Measurements from ENCODE around the gene CYLD.

Gene CYLD

GRCh38 chr16:50841081-50841886, 99.4 kb downstream of the CYLD start:
- H3K9ac ChIP-seq (ENCODE audit: low read depth, low read length): no peak overlapping the region
- H3K27me3 ChIP-seq (ENCODE audit: control insufficient read depth, insufficient read depth, low read length): peaks cover 12% of the 10 kb centered on the region
- no peaks in the 10 kb centered on the region for H3K36me3 ChIP-seq (ENCODE audit: insufficient read depth, low read length)
- H3K4me1 ChIP-seq (ENCODE audit: control insufficient read depth, insufficient read depth, low read length): no peaks in the 10 kb centered on the region
- H3K4me2 ChIP-seq (ENCODE audit: low read length): no peak overlapping the region
- H3K9me3 ChIP-seq (replicated peaks; ENCODE audit: low read length): no peaks in the 10 kb centered on the region
- H3K4me3 ChIP-seq (ENCODE audit: low read length): no peak overlapping the region

GRCh38 chr16:50842013-50842505, 100.2 kb downstream of the CYLD start:
- no peak overlapping the region for H3K4me3 ChIP-seq (ENCODE audit: low read length)
- no peaks in the 10 kb centered on the region for H3K9me3 ChIP-seq (replicated peaks; ENCODE audit: low read length)
- no peak overlapping the region for H3K4me2 ChIP-seq (ENCODE audit: low read length)
- H3K9ac ChIP-seq (ENCODE audit: low read depth, low read length): no peak overlapping the region
- H3K4me1 ChIP-seq (ENCODE audit: control insufficient read depth, insufficient read depth, low read length): no peaks in the 10 kb centered on the region
- H3K27me3 ChIP-seq (ENCODE audit: control insufficient read depth, insufficient read depth, low read length): peaks cover 11% of the 10 kb centered on the region
- H3K36me3 ChIP-seq (ENCODE audit: insufficient read depth, low read length): no peaks in the 10 kb centered on the region

GRCh38 chr16:50842589-50842988, 100.7 kb downstream of the CYLD start:
- Histone ChIP-seq H3K4me2 (ENCODE audit: low read length) (no peak overlapping the region), H3K27me3 (ENCODE audit: control insufficient read depth, insufficient read depth, low read length) (peaks cover 11% of the 10 kb centered on the region), H3K9ac (ENCODE audit: low read depth, low read length) (no peak overlapping the region), H3K4me3 (ENCODE audit: low read length) (no peak overlapping the region), H3K9me3 (replicated peaks; ENCODE audit: low read length) (no peaks in the 10 kb centered on the region), H3K4me1 (ENCODE audit: control insufficient read depth, insufficient read depth, low read length) (no peaks in the 10 kb centered on the region), H3K36me3 (ENCODE audit: insufficient read depth, low read length) (no peaks in the 10 kb centered on the region)

GRCh38 chr16:50844840-50845239, 103.0 kb downstream of the CYLD start:
- H3K9ac ChIP-seq (ENCODE audit: low read depth, low read length): no peak overlapping the region
- no peak overlapping the region for H3K4me2 ChIP-seq (ENCODE audit: low read length)
- H3K27me3 ChIP-seq (ENCODE audit: control insufficient read depth, insufficient read depth, low read length): peaks cover 11% of the 10 kb centered on the region
- H3K9me3 ChIP-seq (replicated peaks; ENCODE audit: low read length): no peaks in the 10 kb centered on the region
- H3K4me3 ChIP-seq (ENCODE audit: low read length): no peak overlapping the region
- no peaks in the 10 kb centered on the region for H3K4me1 ChIP-seq (ENCODE audit: control insufficient read depth, insufficient read depth, low read length)
- no peaks in the 10 kb centered on the region for H3K36me3 ChIP-seq (ENCODE audit: insufficient read depth, low read length)

- Histone ChIP-seq H3K27me3 (ENCODE audit: control insufficient read depth, insufficient read depth, low read length) (peaks cover 11% of the 10 kb centered on the region), H3K4me3 (ENCODE audit: low read length) (no peak overlapping the region), H3K4me1 (ENCODE audit: control insufficient read depth, insufficient read depth, low read length) (no peaks in the 10 kb centered on the region), H3K36me3 (ENCODE audit: insufficient read depth, low read length) (no peaks in the 10 kb centered on the region), H3K4me2 (ENCODE audit: low read length) (no peak overlapping the region), H3K9ac (ENCODE audit: low read depth, low read length) (no peak overlapping the region), H3K9me3 (replicated peaks; ENCODE audit: low read length) (no peaks in the 10 kb centered on the region)
Observed at GRCh38 chr16:50845296-50845695, 103.4 kb downstream of the CYLD start.

GRCh38 chr16:50846511-50846910, 104.6 kb downstream of the CYLD start:
- Histone ChIP-seq H3K36me3 (ENCODE audit: insufficient read depth, low read length) (no peaks in the 10 kb centered on the region), H3K27me3 (ENCODE audit: control insufficient read depth, insufficient read depth, low read length) (peaks cover 5% of the 10 kb centered on the region), H3K4me3 (ENCODE audit: low read length) (no peak overlapping the region), H3K4me1 (ENCODE audit: control insufficient read depth, insufficient read depth, low read length) (no peaks in the 10 kb centered on the region), H3K9me3 (replicated peaks; ENCODE audit: low read length) (no peaks in the 10 kb centered on the region), H3K4me2 (ENCODE audit: low read length) (no peak overlapping the region), H3K9ac (ENCODE audit: low read depth, low read length) (no peak overlapping the region)

GRCh38 chr16:50847166-50847565, 105.3 kb downstream of the CYLD start:
- Histone ChIP-seq H3K36me3 (ENCODE audit: insufficient read depth, low read length) (no peaks in the 10 kb centered on the region), H3K4me1 (ENCODE audit: control insufficient read depth, insufficient read depth, low read length) (no peaks in the 10 kb centered on the region), H3K9ac (ENCODE audit: low read depth, low read length) (no peak overlapping the region), H3K4me2 (ENCODE audit: low read length) (no peak overlapping the region), H3K4me3 (ENCODE audit: low read length) (no peak overlapping the region), H3K27me3 (ENCODE audit: control insufficient read depth, insufficient read depth, low read length) (no peaks in the 10 kb centered on the region), H3K9me3 (replicated peaks; ENCODE audit: low read length) (no peaks in the 10 kb centered on the region)

GRCh38 chr16:50848755-50849514, 107.0 kb downstream of the CYLD start:
- Histone ChIP-seq H3K4me3 (ENCODE audit: low read length) (no peak overlapping the region), H3K4me1 (ENCODE audit: control insufficient read depth, insufficient read depth, low read length) (no peaks in the 10 kb centered on the region), H3K9ac (ENCODE audit: low read depth, low read length) (no peak overlapping the region), H3K4me2 (ENCODE audit: low read length) (no peak overlapping the region), H3K36me3 (ENCODE audit: insufficient read depth, low read length) (no peaks in the 10 kb centered on the region), H3K9me3 (replicated peaks; ENCODE audit: low read length) (no peaks in the 10 kb centered on the region), H3K27me3 (ENCODE audit: control insufficient read depth, insufficient read depth, low read length) (no peaks in the 10 kb centered on the region)

Small RNAs within 50 kb of the gene (small RNA-seq; reads per million reads assigned to genes)
- 0.28 reads per million for gene MIR3181

All from skeletal muscle satellite cell (primary cell).